Measurements from ENCODE around the gene KRT33A.

Gene KRT33A

GRCh38 chr17:41332239-41332638 lies 18.4 kb downstream of the KRT33A start:
- TF ChIP-seq CTCF (IDR thresholded peaks at IDR 0.05; ENCODE audit: low read depth, low read length, missing control alignments), result no peak
- no peak overlapping the region for H3K4me3 ChIP-seq (ENCODE audit: low read depth, low read length)
- DNase-seq (ENCODE audit: low read depth), result no peak
- in situ Hi-C loops (cut with HindIII; ENCODE audit: low sequenced_read_pairs), result no loop called here

GRCh38 chr17:41331606-41332005 lies 19.0 kb downstream of the KRT33A start:
- DNase-seq (ENCODE audit: low read depth), result no peak
- no peak overlapping the region for H3K4me3 ChIP-seq (ENCODE audit: low read depth, low read length)
- no peak for TF ChIP-seq CTCF (IDR thresholded peaks at IDR 0.05; ENCODE audit: low read depth, low read length, missing control alignments)
- in situ Hi-C loops (cut with HindIII; ENCODE audit: low sequenced_read_pairs), result no loop called here

GRCh38 chr17:41329279-41329948 lies 21.2 kb downstream of the KRT33A start:
- H3K4me3 ChIP-seq (ENCODE audit: low read depth, low read length), result no peak overlapping the region
- TF ChIP-seq CTCF (IDR thresholded peaks at IDR 0.05; ENCODE audit: low read depth, low read length, missing control alignments), result peak; percentile 85
- in situ Hi-C loops (cut with HindIII; ENCODE audit: low sequenced_read_pairs), result no loop called here
- no peak for DNase-seq (ENCODE audit: low read depth)

GRCh38 chr17:41328207-41328606 lies 22.4 kb downstream of the KRT33A start:
- no peak for TF ChIP-seq CTCF (IDR thresholded peaks at IDR 0.05; ENCODE audit: low read depth, low read length, missing control alignments)
- in situ Hi-C loops (cut with HindIII; ENCODE audit: low sequenced_read_pairs), result no loop called here
- H3K4me3 ChIP-seq (ENCODE audit: low read depth, low read length), result no peak overlapping the region
- DNase-seq (ENCODE audit: low read depth), result no peak

- DNase-seq (ENCODE audit: low read depth), result no peak
- in situ Hi-C loops (cut with HindIII; ENCODE audit: low sequenced_read_pairs), result no loop called here
These were observed 23.1 kb downstream of the KRT33A start for GRCh38 chr17:41327411-41328120.

More at GRCh38 chr17:41327411-41328120, 23.1 kb downstream of the KRT33A start:
- TF ChIP-seq CTCF (IDR thresholded peaks at IDR 0.05; ENCODE audit: low read depth, low read length, missing control alignments), result no peak
- H3K4me3 ChIP-seq (ENCODE audit: low read depth, low read length), result no peak overlapping the region

Measured in astrocyte of the cerebellum (primary cell).